Neural progenitor cell (in vitro differentiated cells): ENCODE data around the gene SLC45A3.

Source experiments
- EZH2 ChIP-seq: fragments of 200-600 bp; sonication (generic); IDR thresholded peaks from 2 replicates; pipeline ENCODE4 v1.6.1; 2017; ENCODE audit warnings: antibody characterized with exemption, mild to moderate bottlenecking, moderate library complexity
- TF ChIP-seq, protein P1 (sequence below): fragments of 200-600 bp; sonication (generic); IDR thresholded peaks from 2 replicates; pipeline ENCODE4 v1.5.1; 2017; ENCODE audit warnings: antibody characterized with exemption, mild to moderate bottlenecking

DNA sequence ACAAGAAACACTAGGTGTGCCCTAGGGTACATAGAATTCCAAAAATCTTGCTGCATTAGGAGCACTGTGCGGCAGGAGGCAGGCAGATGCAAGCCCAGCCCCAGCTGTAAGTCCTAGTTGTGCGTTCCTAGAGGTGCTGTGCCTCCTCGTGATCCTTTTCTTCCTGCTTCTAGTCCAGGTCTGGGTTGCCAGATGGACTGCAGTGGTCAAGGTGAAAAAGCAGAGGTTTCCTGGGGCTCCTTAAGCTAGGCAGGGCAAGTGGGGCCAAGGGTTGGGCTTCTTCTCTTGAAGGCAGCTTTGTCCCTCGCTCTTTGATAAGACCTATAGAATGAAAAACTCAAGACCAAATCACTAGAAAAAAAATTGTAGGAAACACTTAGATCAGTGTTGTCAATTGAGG lies 21.6 kb upstream of the SLC45A3 start:
- TF ChIP-seq, protein P1, sequence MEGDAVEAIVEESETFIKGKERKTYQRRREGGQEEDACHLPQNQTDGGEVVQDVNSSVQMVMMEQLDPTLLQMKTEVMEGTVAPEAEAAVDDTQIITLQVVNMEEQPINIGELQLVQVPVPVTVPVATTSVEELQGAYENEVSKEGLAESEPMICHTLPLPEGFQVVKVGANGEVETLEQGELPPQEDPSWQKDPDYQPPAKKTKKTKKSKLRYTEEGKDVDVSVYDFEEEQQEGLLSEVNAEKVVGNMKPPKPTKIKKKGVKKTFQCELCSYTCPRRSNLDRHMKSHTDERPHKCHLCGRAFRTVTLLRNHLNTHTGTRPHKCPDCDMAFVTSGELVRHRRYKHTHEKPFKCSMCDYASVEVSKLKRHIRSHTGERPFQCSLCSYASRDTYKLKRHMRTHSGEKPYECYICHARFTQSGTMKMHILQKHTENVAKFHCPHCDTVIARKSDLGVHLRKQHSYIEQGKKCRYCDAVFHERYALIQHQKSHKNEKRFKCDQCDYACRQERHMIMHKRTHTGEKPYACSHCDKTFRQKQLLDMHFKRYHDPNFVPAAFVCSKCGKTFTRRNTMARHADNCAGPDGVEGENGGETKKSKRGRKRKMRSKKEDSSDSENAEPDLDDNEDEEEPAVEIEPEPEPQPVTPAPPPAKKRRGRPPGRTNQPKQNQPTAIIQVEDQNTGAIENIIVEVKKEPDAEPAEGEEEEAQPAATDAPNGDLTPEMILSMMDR = no peak
- no peak for TF ChIP-seq EZH2
